ENCODE data around the gene SRCIN1. TPM values are rescaled to one million over a fixed set of nuclear protein-coding genes. Genes with fewer than 3 reads are reported as not detected.
"Not testable (repeated sequence)": the region's sequence is repeated elsewhere in the genome, so short reads cannot be mapped to it uniquely, and the experiment has no call there.

Gene SRCIN1, protein sequence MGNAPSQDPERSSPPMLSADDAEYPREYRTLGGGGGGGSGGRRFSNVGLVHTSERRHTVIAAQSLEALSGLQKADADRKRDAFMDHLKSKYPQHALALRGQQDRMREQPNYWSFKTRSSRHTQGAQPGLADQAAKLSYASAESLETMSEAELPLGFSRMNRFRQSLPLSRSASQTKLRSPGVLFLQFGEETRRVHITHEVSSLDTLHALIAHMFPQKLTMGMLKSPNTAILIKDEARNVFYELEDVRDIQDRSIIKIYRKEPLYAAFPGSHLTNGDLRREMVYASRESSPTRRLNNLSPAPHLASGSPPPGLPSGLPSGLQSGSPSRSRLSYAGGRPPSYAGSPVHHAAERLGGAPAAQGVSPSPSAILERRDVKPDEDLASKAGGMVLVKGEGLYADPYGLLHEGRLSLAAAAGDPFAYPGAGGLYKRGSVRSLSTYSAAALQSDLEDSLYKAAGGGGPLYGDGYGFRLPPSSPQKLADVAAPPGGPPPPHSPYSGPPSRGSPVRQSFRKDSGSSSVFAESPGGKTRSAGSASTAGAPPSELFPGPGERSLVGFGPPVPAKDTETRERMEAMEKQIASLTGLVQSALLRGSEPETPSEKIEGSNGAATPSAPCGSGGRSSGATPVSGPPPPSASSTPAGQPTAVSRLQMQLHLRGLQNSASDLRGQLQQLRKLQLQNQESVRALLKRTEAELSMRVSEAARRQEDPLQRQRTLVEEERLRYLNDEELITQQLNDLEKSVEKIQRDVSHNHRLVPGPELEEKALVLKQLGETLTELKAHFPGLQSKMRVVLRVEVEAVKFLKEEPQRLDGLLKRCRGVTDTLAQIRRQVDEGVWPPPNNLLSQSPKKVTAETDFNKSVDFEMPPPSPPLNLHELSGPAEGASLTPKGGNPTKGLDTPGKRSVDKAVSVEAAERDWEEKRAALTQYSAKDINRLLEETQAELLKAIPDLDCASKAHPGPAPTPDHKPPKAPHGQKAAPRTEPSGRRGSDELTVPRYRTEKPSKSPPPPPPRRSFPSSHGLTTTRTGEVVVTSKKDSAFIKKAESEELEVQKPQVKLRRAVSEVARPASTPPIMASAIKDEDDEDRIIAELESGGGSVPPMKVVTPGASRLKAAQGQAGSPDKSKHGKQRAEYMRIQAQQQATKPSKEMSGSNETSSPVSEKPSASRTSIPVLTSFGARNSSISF
- total RNA-seq (under 1 TPM; 0.84 to 0.99 TPM), polyA plus RNA-seq (under 1 TPM; 0.38 to 0.41 TPM)
- long read RNA-seq, donor 1, partial matches to known transcripts = 0 of 4 reads
- long read RNA-seq, donor 1, other reads (novel, unspliced or antisense) = 4 of 4 reads
- long read RNA-seq, donor 2, partial matches to known transcripts = 0 of 2 reads
- long read RNA-seq, donor 2, other reads (novel, unspliced or antisense) = 2 of 2 reads

DNA sequence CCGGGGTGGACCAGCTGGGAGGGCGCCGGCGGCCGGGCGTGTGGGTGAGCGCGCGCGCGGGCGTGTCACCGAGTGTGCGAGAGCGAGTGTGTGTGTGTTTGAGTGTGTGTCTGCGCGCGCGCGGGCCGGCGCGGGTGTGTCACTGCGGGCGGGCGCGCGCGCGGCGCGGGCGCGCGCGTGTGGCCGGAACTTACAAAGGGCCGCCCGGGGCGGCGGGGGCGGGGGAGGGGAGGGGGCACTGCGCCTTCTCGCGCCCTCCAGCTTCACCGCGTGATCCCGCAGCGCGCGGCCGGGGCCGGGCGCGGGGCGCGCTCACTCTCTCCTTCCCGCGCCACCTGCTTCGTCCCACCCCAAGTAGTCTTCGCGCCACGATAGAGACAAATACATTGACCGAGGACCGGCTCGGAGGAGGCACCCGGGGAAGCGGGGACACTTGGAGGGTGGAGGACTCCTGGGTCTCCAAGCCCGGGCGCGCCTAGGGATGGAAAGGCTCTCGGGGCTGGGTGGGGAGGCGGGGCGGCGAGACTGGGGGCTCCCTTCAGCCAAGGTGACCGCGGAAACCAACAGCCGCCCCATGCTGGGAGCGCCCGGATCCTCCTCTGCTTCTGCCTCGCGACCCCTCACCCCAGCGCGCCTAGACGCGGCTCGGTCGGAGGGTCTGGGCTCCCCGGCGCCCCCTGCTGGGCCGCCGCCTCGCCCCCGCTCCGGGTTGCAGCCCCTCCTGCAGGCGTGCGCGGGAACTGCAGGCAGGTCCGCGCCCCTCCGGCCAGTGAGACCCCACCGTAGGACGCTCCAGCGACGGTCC is at the start of gene SRCIN1:
TSS of gene SRCIN1 (minus strand) at position 112 of the 805 bp plus-strand sequence. CDS start 247 bp downstream, outside the sequence.
- ATAC-seq (ENCODE audit: low FRiP score) = no peak
- Histone ChIP-seq H3K27ac (ENCODE audit: low read depth in 1 of 2, low read length in 2 of 2) (no peak within 1 kb of the TSS), H3K36me3 (ENCODE audit: control insufficient read depth in 1 of 2, insufficient read depth in 2 of 2, low read length in 1 of 2) (no peaks in the 10 kb centered on the region), H3K9me3 (ENCODE audit: control insufficient read depth, low read length) (no peaks in the 10 kb centered on the region), H3K4me3 (ENCODE audit: low read length in 2 of 2) (peak within 1 kb of the TSS; percentile 20 to 44), H3K4me1 (ENCODE audit: control insufficient read depth in 1 of 2, insufficient read depth in 2 of 2, low read length in 2 of 2) (no peaks in the 10 kb centered on the region), H3K27me3 (ENCODE audit: control insufficient read depth in 1 of 2, insufficient read depth in 2 of 2, low read length in 1 of 2) (no peaks in the 10 kb centered on the region)
- intact Hi-C loops (cut with DNase I) = no loop called here
- DNase-seq = peak in 1 of 2 donors; percentile 87
- WGBS, 2 donors = 0 to 1% methylated on average over 65 to 105 of the region's 105 CpGs

DNA sequence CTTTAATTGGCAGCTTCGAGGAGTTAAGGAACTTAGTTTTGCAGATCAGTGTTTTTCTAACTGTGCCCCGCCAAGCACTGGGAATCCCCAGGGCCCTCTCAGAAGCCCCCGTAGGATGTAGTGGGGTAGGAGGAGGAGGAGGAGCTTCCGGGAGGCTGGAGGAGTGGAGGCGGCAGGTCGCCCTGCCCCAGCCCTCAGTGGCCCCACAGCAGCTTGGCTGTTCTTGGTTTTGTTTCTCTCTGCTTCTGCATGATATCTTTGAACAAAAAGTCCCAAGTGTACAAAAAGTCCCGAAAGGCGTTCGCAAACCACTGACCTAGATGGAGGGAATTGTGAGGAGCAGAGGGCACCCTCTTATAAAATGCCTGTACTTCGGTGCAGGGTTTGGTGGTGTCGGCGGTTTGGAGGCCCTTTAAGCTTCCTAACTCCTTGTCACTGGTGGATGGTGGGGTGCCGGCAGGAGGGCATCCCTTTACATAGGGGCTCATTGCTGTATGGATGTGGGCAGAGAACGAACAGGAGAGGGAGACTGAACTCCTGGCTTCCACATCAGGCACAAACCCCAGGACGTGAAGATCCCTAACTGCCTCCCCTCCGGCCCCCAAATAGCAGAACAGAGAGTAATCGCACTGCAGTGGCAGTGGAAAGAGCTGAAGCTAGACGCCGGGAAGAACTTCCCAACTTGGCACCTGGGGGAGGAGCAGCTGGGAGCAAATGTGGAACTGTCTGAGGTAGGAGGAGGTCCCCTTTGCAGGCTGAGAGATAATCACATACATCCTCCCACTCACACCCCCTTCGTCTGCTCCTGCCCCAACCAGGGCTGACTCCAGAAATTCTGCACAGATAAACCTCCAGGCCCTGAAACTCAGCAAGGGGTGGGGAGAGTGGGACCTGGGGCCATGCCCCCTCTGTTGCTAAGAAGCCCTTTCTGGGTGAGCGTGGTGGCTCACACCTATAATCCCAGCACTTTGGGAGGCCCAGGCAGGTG is 49.0 kb upstream of the SRCIN1 start:
- WGBS, 2 donors = 32 to 33% methylated on average over 21 of the region's 21 CpGs
- no peaks in the 10 kb centered on the region for H3K4me1 ChIP-seq (ENCODE audit: control insufficient read depth in 1 of 2, insufficient read depth in 2 of 2, low read length in 2 of 2)
- ATAC-seq (ENCODE audit: low FRiP score) = no peak
- H3K27me3 ChIP-seq (ENCODE audit: control insufficient read depth in 1 of 2, insufficient read depth in 2 of 2, low read length in 1 of 2) = no peaks in the 10 kb centered on the region
- no peak overlapping the region for H3K27ac ChIP-seq (ENCODE audit: low read depth in 1 of 2, low read length in 2 of 2)
- H3K9me3 ChIP-seq (ENCODE audit: control insufficient read depth, low read length) = no peaks in the 10 kb centered on the region
- H3K36me3 ChIP-seq (ENCODE audit: control insufficient read depth in 1 of 2, insufficient read depth in 2 of 2, low read length in 1 of 2) = no peaks in the 10 kb centered on the region
- H3K4me3 ChIP-seq (ENCODE audit: low read length in 2 of 2) = no peak overlapping the region
- intact Hi-C loops (cut with DNase I) = no loop called here
- peak in 1 of 2 donors; percentile 21 for DNase-seq

DNA sequence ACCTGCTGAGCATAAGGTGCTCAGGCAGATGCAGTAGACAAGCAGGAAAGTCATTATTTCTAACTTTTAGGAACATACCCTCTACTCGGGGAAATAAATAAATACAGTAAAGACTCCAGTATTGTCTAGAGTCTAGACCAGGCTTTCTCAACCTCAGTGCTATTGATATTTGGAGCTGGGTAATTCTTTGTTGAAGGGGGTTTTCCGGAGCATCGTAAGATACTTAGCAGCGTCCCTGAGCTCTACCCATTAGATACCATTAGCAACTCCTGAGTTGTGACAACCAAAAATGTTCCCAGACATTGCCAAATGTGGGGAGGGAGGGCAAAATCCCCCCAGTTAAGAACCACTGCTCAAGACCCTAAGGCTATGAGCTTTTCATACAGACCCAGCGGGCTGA is 47.9 kb upstream of the SRCIN1 start:
- no peak for ATAC-seq (ENCODE audit: low FRiP score)
- Histone ChIP-seq H3K4me1 (ENCODE audit: control insufficient read depth in 1 of 2, insufficient read depth in 2 of 2, low read length in 2 of 2) (no peaks in the 10 kb centered on the region), H3K9me3 (ENCODE audit: control insufficient read depth, low read length) (no peaks in the 10 kb centered on the region), H3K27ac (ENCODE audit: low read depth in 1 of 2, low read length in 2 of 2) (no peak overlapping the region), H3K36me3 (ENCODE audit: control insufficient read depth in 1 of 2, insufficient read depth in 2 of 2, low read length in 1 of 2) (no peaks in the 10 kb centered on the region), H3K4me3 (ENCODE audit: low read length in 2 of 2) (no peak overlapping the region), H3K27me3 (ENCODE audit: control insufficient read depth in 1 of 2, insufficient read depth in 2 of 2, low read length in 1 of 2) (no peaks in the 10 kb centered on the region)
- WGBS, 2 donors = 84 to 86% methylated on average over 5 of the region's 5 CpGs
- DNase-seq = no peak
- intact Hi-C loops (cut with DNase I) = no loop called here

DNA sequence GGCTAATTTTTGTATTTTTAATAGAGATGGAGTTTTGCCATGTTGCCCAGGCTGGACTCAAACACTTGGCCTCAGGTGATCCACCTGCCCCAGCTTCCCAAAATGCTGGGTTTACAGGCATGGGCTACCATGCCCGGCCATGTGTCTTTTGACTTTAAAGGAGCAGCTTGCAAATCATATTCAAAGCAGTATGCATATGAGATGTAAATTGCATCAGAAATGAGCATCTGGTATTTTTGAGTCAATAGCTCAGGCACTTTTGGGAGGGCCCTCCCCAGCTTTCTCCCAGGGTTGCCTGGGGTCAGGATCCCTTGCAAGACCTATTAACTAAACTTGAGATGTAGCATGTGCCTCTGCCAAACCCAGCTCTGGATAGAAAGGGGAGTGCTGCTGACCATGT is 47.5 kb upstream of the SRCIN1 start:
- 94 to 100% methylated on average over 1 of the region's 1 CpG for WGBS, 2 donors
- H3K27ac ChIP-seq (ENCODE audit: low read depth in 1 of 2, low read length in 2 of 2) = no peak overlapping the region
- DNase-seq (no peak), ATAC-seq (ENCODE audit: low FRiP score) (no peak)
- no peaks in the 10 kb centered on the region for H3K27me3 ChIP-seq (ENCODE audit: control insufficient read depth in 1 of 2, insufficient read depth in 2 of 2, low read length in 1 of 2)
- no peaks in the 10 kb centered on the region for H3K36me3 ChIP-seq (ENCODE audit: control insufficient read depth in 1 of 2, insufficient read depth in 2 of 2, low read length in 1 of 2)
- H3K4me3 ChIP-seq (ENCODE audit: low read length in 2 of 2) = no peak overlapping the region
- no peaks in the 10 kb centered on the region for H3K9me3 ChIP-seq (ENCODE audit: control insufficient read depth, low read length)
- H3K4me1 ChIP-seq (ENCODE audit: control insufficient read depth in 1 of 2, insufficient read depth in 2 of 2, low read length in 2 of 2) = no peaks in the 10 kb centered on the region
- intact Hi-C loops (cut with DNase I) = no loop called here

DNA sequence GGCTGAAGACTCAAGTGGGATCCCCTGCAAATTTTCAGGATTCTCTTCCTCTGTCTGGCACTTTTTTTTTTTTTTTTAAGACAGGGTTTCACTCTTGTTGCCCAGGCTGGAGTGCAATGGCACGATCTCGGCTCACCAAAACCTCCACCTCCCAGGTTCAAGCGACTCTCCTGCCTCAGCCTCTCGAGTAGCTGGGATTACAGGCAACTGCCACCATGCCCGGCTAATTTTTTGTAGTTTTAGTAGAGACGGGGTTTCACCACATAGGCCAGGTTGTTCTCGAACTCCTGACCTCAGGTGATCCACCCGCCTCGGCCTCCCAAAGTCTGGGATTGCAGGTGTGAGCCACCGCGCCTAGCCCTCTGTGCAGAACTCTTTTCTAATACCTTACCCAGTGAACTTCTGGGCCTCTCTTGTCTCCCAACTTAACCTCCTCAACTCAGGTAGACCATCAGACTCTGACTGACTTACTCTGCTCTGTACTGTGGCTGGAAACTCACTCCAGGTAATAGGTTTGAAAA is 45.0 kb upstream of the SRCIN1 start:
- H3K36me3 ChIP-seq (ENCODE audit: control insufficient read depth in 1 of 2, insufficient read depth in 2 of 2, low read length in 1 of 2); H3K4me1 ChIP-seq (ENCODE audit: control insufficient read depth in 1 of 2, insufficient read depth in 2 of 2, low read length in 2 of 2); H3K4me3 ChIP-seq (ENCODE audit: low read length in 2 of 2); ATAC-seq (ENCODE audit: low FRiP score); H3K27me3 ChIP-seq (ENCODE audit: control insufficient read depth in 1 of 2, insufficient read depth in 2 of 2, low read length in 1 of 2); H3K27ac ChIP-seq (ENCODE audit: low read depth in 1 of 2, low read length in 2 of 2); H3K9me3 ChIP-seq (ENCODE audit: control insufficient read depth, low read length); intact Hi-C loops (cut with DNase I): not testable (repeated sequence)
- DNase-seq = peak in 1 of 2 donors; percentile 11
- 84 to 93% methylated on average over 11 of the region's 11 CpGs for WGBS, 2 donors

DNA sequence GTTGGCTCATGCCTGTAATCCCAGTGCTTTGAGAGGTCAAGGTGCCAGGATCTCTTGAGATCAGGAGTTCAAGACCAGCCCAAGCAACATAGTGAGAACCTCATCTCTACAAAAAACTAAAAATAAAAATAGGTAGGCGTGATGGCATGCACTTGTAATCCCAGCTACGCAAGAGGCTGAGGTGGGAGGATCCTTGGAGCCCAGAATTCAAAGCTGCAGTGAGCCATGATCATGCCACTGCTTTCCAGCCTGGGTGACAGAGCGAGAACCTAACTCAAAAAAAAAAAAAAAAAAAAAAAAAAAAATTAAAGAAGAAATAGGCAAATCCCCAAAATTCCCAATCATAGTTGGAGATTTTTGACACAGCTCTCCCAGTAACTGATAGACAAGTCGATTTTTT is 32.2 kb upstream of the SRCIN1 start:
- H3K27me3 ChIP-seq (ENCODE audit: control insufficient read depth in 1 of 2, insufficient read depth in 2 of 2, low read length in 1 of 2) = no peaks in the 10 kb centered on the region
- H3K36me3 ChIP-seq (ENCODE audit: control insufficient read depth in 1 of 2, insufficient read depth in 2 of 2, low read length in 1 of 2) = no peaks in the 10 kb centered on the region
- intact Hi-C loops (cut with DNase I) = no loop called here

DNA sequence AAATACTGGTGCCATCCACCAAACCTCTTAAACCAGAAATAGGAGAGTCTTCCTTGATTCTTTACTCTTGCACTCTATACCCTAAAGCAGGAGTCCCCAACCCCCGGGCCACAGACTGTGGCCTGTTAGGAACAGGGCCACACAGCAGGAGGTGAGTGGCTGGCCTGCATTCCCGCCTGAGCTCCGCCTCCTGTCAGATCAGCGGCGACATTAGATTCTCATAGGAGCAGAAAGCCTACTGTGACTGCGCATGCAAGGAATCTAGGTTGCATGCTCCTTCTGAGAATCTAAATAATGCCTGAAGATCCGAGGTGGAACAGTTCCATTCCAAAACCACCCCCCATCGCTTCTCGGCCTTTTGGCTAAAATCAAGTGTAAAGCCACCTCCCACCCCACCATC is 30.3 kb upstream of the SRCIN1 start:
- Histone ChIP-seq H3K9me3 (ENCODE audit: control insufficient read depth, low read length) (no peaks in the 10 kb centered on the region), H3K4me3 (ENCODE audit: low read length in 2 of 2) (no peak overlapping the region), H3K27me3 (ENCODE audit: control insufficient read depth in 1 of 2, insufficient read depth in 2 of 2, low read length in 1 of 2) (no peaks in the 10 kb centered on the region), H3K27ac (ENCODE audit: low read depth in 1 of 2, low read length in 2 of 2) (no peak overlapping the region), H3K36me3 (ENCODE audit: control insufficient read depth in 1 of 2, insufficient read depth in 2 of 2, low read length in 1 of 2) (no peaks in the 10 kb centered on the region), H3K4me1 (ENCODE audit: control insufficient read depth in 1 of 2, insufficient read depth in 2 of 2, low read length in 2 of 2) (no peaks in the 10 kb centered on the region)
- intact Hi-C loops (cut with DNase I) = no loop called here
- DNase-seq (peak in 1 of 2 donors; percentile 56), ATAC-seq (ENCODE audit: low FRiP score) (no peak)
- WGBS, 2 donors = 46 to 50% methylated on average over 9 of the region's 9 CpGs

More for the DNA sequence above, 32.2 kb upstream of the SRCIN1 start:
- ATAC-seq (ENCODE audit: low FRiP score) (no peak), DNase-seq (peak in 1 of 2 donors; percentile 5)
- 74 to 80% methylated on average over 4 of the region's 4 CpGs for WGBS, 2 donors
- Histone ChIP-seq H3K4me3 (ENCODE audit: low read length in 2 of 2) (no peak overlapping the region), H3K9me3 (ENCODE audit: control insufficient read depth, low read length) (no peaks in the 10 kb centered on the region), H3K27ac (ENCODE audit: low read depth in 1 of 2, low read length in 2 of 2) (no peak overlapping the region), H3K4me1 (ENCODE audit: control insufficient read depth in 1 of 2, insufficient read depth in 2 of 2, low read length in 2 of 2) (no peaks in the 10 kb centered on the region)

Data from aorta (tissue), 5 donors.